GM12801 (cell line): ENCODE measurements around the gene BABAM2.

ENCODE experiments used
- CTCF ChIP-seq: IDR thresholded peaks from one replicate; pipeline ENCODE4 v1.5.1; 2011; ENCODE audit warnings: control low read depth; ENCODE audit not compliant: insufficient read length; ENCODE audit errors: extremely low read depth

The BABAM2 gene

GRCh38 chr2:28318462-28319117, 428.1 kb downstream of the BABAM2 start:
- no peak for TF ChIP-seq CTCF

- no peak for TF ChIP-seq CTCF
Observed at GRCh38 chr2:28319118-28320008, 428.8 kb downstream of the BABAM2 start.

GRCh38 chr2:28320009-28320365, 429.5 kb downstream of the BABAM2 start:
- TF ChIP-seq CTCF: no peak

- no peak for TF ChIP-seq CTCF
Observed at GRCh38 chr2:28320371-28320770, 429.8 kb downstream of the BABAM2 start.

- no peak for TF ChIP-seq CTCF
Observed at GRCh38 chr2:28321426-28321825, 430.9 kb downstream of the BABAM2 start.

- TF ChIP-seq CTCF: no peak
Observed at GRCh38 chr2:28322051-28322450, 431.5 kb downstream of the BABAM2 start.

GRCh38 chr2:28322456-28322855, 431.9 kb downstream of the BABAM2 start:
- TF ChIP-seq CTCF: no peak
